Endothelial cell of umbilical vein (primary cell): ENCODE results near the gene PTS.

Source experiments
- EZH2 ChIP-seq: IDR thresholded peaks from 2 replicates; pipeline ENCODE4 v1.6.1; 2012; ENCODE audit warnings: borderline replicate concordance, low read depth, mild to moderate bottlenecking, moderate library complexity, low read length, inconsistent platforms; ENCODE audit not compliant: severe bottlenecking
- GATA2 ChIP-seq: IDR thresholded peaks from 2 replicates; pipeline ENCODE4 v1.7.0; 2011; ENCODE audit warnings: low read depth, mild to moderate bottlenecking, moderate library complexity, mixed read lengths, low read length; ENCODE audit not compliant: insufficient read length, insufficient read depth
- MYC ChIP-seq: IDR thresholded peaks from one replicate; pipeline ENCODE4 v1.6.1; 2011; ENCODE audit warnings: mild to moderate bottlenecking, low read depth, low read length
- POLR2A ChIP-seq: IDR thresholded peaks from 2 replicates; pipeline ENCODE4 v1.6.1; 2012; ENCODE audit warnings: low read depth, mild to moderate bottlenecking, control low read depth, low read length
- POLR2AphosphoS5 ChIP-seq: IDR thresholded peaks from 2 replicates; pipeline ENCODE4 v1.6.1; 2012; ENCODE audit warnings: low read depth, mild to moderate bottlenecking, control low read depth, low read length, moderate library complexity; ENCODE audit not compliant: insufficient read depth
- TF ChIP-seq, protein P1 (sequence below), 2 donors: IDR thresholded peaks; 1 replicate in 1 of 2; 2 replicates in 1 of 2; pipeline ENCODE4 v1.5.1; 2011; ENCODE audit warnings: low read length in 2 of 2, mild to moderate bottlenecking in 2 of 2, moderate library complexity in 2 of 2, control low read depth in 1 of 2, inconsistent platforms in 1 of 2, low read depth in 1 of 2; ENCODE audit not compliant: insufficient read depth in 1 of 2; ENCODE audit errors: extremely low read depth in 1 of 2

DNA sequence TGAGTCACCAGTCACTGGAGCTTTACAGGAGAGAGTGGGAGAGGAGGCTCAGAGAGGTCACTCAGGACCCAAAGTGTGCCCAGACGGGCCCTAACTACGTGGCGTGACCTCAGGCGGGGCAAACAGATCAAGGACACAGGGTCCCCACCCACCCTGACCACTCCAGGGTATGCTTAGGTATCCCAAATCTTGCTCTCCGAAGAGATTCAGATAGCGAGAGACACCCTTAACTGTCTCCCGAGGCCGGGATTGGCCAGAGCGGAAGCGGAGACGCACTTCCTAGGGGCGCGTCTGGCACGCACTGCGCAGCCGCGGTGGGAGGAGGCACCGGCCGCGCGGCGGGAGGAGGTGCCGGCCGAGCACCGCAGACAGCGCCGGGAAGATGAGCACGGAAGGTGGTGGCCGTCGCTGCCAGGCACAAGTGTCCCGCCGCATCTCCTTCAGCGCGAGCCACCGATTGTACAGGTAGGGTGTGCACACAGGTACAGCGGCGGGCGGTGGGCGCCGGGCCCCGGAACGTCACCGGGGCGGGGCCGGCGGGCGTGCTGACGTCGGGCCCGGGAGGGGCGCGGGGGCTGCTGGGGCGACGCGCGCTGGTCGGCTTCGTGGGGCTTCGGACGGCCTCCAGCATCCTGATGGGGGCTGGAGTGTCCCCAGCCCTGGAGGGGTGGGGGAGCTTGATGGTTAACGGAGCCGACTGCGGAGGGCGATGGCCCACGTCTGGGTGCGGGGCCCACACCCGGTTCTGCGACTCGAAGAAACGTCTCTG lies at the start of gene PTS:
- TF ChIP-seq POLR2A (peak; percentile 96), GATA2 (no peak), EZH2 (no peak), POLR2AphosphoS5 (peak; percentile 90), MYC (no peak)
- TF ChIP-seq, protein P1, sequence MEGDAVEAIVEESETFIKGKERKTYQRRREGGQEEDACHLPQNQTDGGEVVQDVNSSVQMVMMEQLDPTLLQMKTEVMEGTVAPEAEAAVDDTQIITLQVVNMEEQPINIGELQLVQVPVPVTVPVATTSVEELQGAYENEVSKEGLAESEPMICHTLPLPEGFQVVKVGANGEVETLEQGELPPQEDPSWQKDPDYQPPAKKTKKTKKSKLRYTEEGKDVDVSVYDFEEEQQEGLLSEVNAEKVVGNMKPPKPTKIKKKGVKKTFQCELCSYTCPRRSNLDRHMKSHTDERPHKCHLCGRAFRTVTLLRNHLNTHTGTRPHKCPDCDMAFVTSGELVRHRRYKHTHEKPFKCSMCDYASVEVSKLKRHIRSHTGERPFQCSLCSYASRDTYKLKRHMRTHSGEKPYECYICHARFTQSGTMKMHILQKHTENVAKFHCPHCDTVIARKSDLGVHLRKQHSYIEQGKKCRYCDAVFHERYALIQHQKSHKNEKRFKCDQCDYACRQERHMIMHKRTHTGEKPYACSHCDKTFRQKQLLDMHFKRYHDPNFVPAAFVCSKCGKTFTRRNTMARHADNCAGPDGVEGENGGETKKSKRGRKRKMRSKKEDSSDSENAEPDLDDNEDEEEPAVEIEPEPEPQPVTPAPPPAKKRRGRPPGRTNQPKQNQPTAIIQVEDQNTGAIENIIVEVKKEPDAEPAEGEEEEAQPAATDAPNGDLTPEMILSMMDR (IDR thresholded peaks at IDR 0.05; ENCODE audit: extremely low read depth in 1 of 2, insufficient read depth in 1 of 2, low read depth in 1 of 2, low read length in 2 of 2): no peak
